DOHH2 (cell line): Measurements from ENCODE around the gene LRRC7.

Source experiments
- CTCF ChIP-seq: fragments of 200-600 bp; sonication (generic); IDR thresholded peaks from one replicate; pipeline ENCODE4 v1.5.1; 2014; ENCODE audit warnings: antibody characterized with exemption, mild to moderate bottlenecking, low read depth, low read length; ENCODE audit not compliant: poor library complexity, severe bottlenecking
- EZH2phosphoT487 ChIP-seq: fragments of 200-600 bp; sonication (generic); IDR thresholded peaks from 2 replicates; pipeline ENCODE4 v1.6.1; 2017; ENCODE audit warnings: borderline replicate concordance, mild to moderate bottlenecking, antibody characterized with exemption, low read length, moderate library complexity, mixed read lengths

GRCh38 chr1:69585666-69586065 is 17.9 kb downstream of the LRRC7 start:
- TF ChIP-seq CTCF = no peak
- no peak for TF ChIP-seq EZH2phosphoT487
